H1 (cell line): ENCODE data around the gene FMN2. TPM values are rescaled to one million over a fixed set of nuclear protein-coding genes. Genes with fewer than 3 reads are reported as not detected.

Experiments
- SIRT6 ChIP-seq: IDR thresholded peaks from one replicate; pipeline ENCODE4 v1.7.1; 2012; ENCODE audit warnings: low read length, inconsistent platforms
- TAF7 ChIP-seq: optimal IDR thresholded peaks from 2 replicates; pipeline ENCODE3; 2011; ENCODE audit warnings: low read depth, mild to moderate bottlenecking, inconsistent platforms, low read length, moderate library complexity, borderline replicate concordance
- polyA plus RNA-seq, 7 experiments: library from polyadenylated mRNA; depleted of rRNA in 3 of 7; stranded (reverse) in 5 of 7; unstranded in 2 of 7; fragments of >200 nt in 5 of 7; fragments of 200-250 nt in 2 of 7; gene quantifications; 1 replicate in 5 of 7; 2 replicates in 1 of 7; 4 replicates in 1 of 7; pipeline versions ENCODE4 v1.2.1 to v1.2.3, GENCODE V29; 2011 to 2013; ENCODE audit warnings: missing spikeins in 2 of 7, mixed read lengths in 2 of 7
- total RNA-seq: library from RNA; stranded (reverse); fragmentation: NEBNext Ultra II Directional; extraction: Animal tissue kit (Norgen Biotek cat#: 25700); gene quantifications from 2 replicates; pipeline ENCODE4 v1.2.1, GENCODE V29; 2021

The FMN2 gene
- total and polyA plus RNA-seq, 2 of the 8 experiments (the other 6 are each of a cell fraction or from before 2014, with no cell fraction given) = 0.83 to 2.0 TPM

DNA sequence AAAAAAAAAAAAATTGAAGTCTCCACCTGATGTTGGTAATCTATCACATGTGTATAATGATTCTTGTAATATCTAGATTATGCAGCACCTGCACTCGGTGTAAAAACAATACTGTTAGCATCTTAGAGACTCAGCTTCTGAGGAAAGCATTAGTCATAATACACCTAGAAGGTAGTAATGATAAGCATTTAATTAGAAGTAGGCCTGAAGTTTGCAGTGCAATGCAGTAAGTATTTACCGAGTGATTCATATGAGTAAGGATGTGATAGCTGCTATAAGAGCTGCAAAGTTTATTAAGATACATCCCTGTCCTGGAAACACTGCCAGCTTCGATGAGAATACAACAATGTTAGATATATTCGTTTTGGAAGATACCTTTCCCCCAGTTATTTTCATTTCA is 323.8 kb downstream of the FMN2 start (continued):
- no peak for TF ChIP-seq TAF7
- no peak for TF ChIP-seq SIRT6
